Measurements from ENCODE around the gene ANKZF1.

Gene ANKZF1

DNA sequence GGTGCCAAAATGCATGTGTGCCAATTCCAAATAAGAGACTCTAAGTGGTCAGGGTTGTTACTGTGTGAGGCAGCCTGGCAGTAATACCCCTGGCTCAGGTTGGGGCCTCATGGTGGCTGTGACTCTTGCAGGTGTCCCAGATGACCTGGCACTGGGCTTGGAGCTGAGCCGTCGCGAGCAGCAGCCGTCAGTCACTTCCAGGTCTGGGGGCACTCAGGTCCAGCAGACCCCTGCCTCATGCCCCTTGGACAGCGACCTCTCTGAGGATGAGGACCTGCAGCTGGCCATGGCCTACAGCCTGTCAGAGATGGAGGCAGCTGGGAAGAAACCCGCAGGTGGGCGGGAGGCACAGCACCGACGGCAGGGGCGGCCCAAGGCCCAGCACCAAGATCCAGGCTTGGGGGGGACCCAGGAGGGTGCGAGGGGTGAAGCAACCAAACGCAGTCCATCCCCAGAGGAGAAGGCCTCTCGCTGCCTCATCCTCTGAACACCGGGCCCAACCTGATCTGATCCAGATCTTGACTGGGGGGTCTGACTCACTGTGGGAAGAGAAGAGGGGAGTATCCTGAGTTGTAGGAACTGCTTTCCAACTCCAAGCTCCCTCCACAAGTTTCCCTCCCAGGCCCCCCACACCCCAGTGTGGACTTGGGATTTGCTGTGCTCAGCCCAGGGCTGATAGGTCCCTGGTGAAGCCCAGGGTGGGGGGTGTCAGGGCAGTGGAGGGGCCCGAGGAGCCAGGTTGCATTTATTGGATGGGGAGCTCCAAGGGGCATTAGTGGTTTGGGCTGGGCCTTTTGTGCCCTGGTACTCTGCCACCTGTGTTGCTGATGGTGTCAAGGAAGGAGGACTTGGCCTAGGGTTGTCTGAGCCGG lies 55.1 kb downstream of the ANKZF1 start:
- DNase-seq, result no peak

DNA sequence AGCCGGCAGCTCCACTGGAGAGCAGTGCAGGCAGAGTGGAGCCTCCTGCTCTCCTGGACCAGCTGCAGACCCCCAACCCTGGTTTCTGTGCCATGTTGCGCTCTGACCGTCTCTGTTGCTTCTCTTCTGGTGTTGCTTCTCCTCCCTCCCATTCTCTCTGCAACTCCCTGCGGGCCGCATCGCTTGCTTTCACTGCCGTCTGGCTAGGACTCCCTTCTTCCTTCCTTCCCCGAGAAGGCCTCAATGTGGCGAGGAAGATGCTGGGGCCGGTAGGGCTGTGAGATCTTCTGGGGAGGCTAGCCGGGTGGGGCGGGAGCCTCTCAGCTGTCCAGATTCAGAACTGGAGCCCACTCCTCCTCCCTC lies 55.7 kb downstream of the ANKZF1 start:
- no peak for DNase-seq

DNA sequence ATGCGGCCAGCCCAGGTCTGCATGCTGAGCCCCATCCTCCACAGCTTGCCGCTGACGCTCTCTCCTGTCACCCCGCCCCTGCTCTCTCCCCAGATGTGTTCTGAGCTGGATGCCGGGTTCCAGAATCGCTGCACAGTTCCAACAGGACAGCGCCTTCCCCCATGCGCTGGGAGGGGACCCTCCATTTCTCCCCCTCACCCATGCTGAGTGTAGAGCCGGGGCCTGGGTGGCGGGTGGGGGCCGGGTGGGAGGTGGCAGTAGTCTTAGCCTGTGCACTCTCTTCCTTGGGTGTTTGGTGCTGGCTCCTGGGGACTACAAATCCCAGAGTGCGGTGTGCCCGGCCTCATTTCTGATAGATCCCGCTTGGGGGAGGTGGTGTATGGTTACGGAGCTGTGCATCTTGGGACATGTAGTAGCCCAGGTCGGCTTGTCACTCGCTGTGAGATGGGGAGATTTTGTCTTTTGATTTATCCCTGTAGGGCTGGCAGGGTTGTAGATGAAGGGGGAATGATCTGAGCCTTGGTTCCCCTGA lies 56.4 kb downstream of the ANKZF1 start:
- no peak for DNase-seq

All from stimulated activated CD4-positive, alpha-beta T cell treated with anti-CD3 and anti-CD28 coated beads, Interleukin-4, amount 100 ng/mL, for 4 hours (primary cell).